HepG2 (cell line): ENCODE data around the gene NEDD4. TPM values are rescaled to one million over a fixed set of nuclear protein-coding genes. Genes with fewer than 3 reads are reported as not detected.
A peak's percentile ranks its signal among the peaks of the same experiment; 100 is the strongest.

ENCODE experiments used
- ATAC-seq: fragments of 200-7000 bp; cut with Tn5 transposase; 3 replicates; pipeline ENCODE4 v1.9.1; 2020; ENCODE audit warnings: mild to moderate bottlenecking, moderate library complexity
- BruUV-seq: library from RNA; stranded (reverse); fragments of 400-500 nt; replicated peaks from 2 replicates; lab custom pipeline; 2021; lab: Mats Ljungman, UMichigan
- CTCF ChIA-PET: fragments of 300-600 bp; formaldehyde crosslinking; extraction: SDS; loops from one replicate; lab custom pipeline; 2021; ENCODE audit warnings: low total read pairs, inconsistent platforms, low intra/inter-chr PET ratio; lab: Yijun Ruan, JAX
- POLR2A ChIA-PET: fragments of 350-600 bp; sonication (Branson Sonifier 250); formaldehyde crosslinking; loops from one replicate; lab custom pipeline; 2020; ENCODE audit warnings: antibody characterized with exemption, inconsistent platforms; lab: Yijun Ruan, JAX
- DNase-seq: peaks from one replicate; pipeline ENCODE4 v3.0.0-alpha.2; 2015; ENCODE audit warnings: low spot score
- FAIRE-seq: peaks from 3 replicates; lab custom pipeline; 2011; peaks lifted over from hg19 to GRCh38; lab: Jason Lieb, UNC
- H2AFZ ChIP-seq: one replicate; pipeline ENCODE4 v1.6.1; 2011; ENCODE audit warnings: low read length, inconsistent platforms
- H3K27ac ChIP-seq: fragments of 300-600 bp; 3 replicates; pipeline ENCODE4 v1.8.0; 2011; ENCODE audit warnings: mixed run types, mild to moderate bottlenecking, mixed read lengths, low read length, inconsistent platforms; ENCODE audit not compliant: insufficient read depth; ENCODE audit errors: extremely low read length
- H3K27me3 ChIP-seq, 2 experiments: fragments of 200-600 bp in 1 of 2; 2 replicates in 1 of 2; 3 replicates in 1 of 2; pipeline versions ENCODE4 v1.6.0 to v1.8.0; 2011; ENCODE audit warnings: low read length in 2 of 2, mild to moderate bottlenecking in 2 of 2, moderate library complexity in 2 of 2, inconsistent platforms in 1 of 2; ENCODE audit not compliant: insufficient read depth in 2 of 2, control insufficient read depth in 1 of 2
- H3K36me3 ChIP-seq, 2 experiments: fragments of 200-600 bp in 1 of 2; replicated peaks in 1 of 2; 2 replicates in 1 of 2; 3 replicates in 1 of 2; pipeline versions ENCODE4 v1.5.1 to v1.8.0; 2011; ENCODE audit warnings: low read length in 2 of 2, inconsistent platforms in 1 of 2; ENCODE audit not compliant: insufficient read depth in 2 of 2, control insufficient read depth in 1 of 2
- H3K4me1 ChIP-seq: 2 replicates; pipeline ENCODE4 v1.5.1; 2012; ENCODE audit warnings: low read length, inconsistent platforms; ENCODE audit not compliant: insufficient read depth
- H3K4me2 ChIP-seq: 2 replicates; pipeline ENCODE4 v1.6.0; 2011; ENCODE audit warnings: low read depth, low read length, inconsistent platforms
- H3K4me3 ChIP-seq, 3 experiments: fragments of 200-600 bp in 1 of 3; sonication (generic), shearing (Covaris generic) in 1 of 3; replicated peaks in 1 of 3; 2 replicates each; pipeline ENCODE4 v1.5.1; 2011 to 2016; ENCODE audit warnings: low read length in 3 of 3, inconsistent platforms in 2 of 3, low read depth in 2 of 3, mild to moderate bottlenecking in 2 of 3, control low read depth in 1 of 3, mixed read lengths in 1 of 3; ENCODE audit not compliant: insufficient read depth in 1 of 3
- H3K79me2 ChIP-seq: one replicate; pipeline ENCODE4 v1.6.1; 2011; ENCODE audit warnings: low read length, inconsistent platforms; ENCODE audit not compliant: insufficient read depth
- H3K9ac ChIP-seq: 2 replicates; pipeline ENCODE4 v1.6.0; 2011; ENCODE audit warnings: mild to moderate bottlenecking, low read depth, low read length, inconsistent platforms; ENCODE audit not compliant: insufficient read depth
- H3K9me3 ChIP-seq: 2 replicates; pipeline ENCODE4 v1.5.1; 2012; ENCODE audit warnings: mild to moderate bottlenecking, low read length
- H4K20me1 ChIP-seq: 2 replicates; pipeline ENCODE4 v1.6.0; 2011; ENCODE audit warnings: inconsistent platforms, mild to moderate bottlenecking, low read length, moderate library complexity; ENCODE audit not compliant: insufficient read depth
- CTCF ChIP-seq: sonication (generic); formaldehyde crosslinking; IDR thresholded peaks from 2 replicates; pipeline ENCODE4 v1.5.0; 2020; ENCODE audit warnings: mild to moderate bottlenecking, missing genetic modification reagents, moderate library complexity
- FOXA3 ChIP-seq: IDR thresholded peaks from 2 replicates; pipeline ENCODE4 v1.6.1; 2016; ENCODE audit warnings: missing genetic modification reagents, missing compliant biosample characterization
- GATAD1 ChIP-seq: IDR thresholded peaks from 2 replicates; pipeline ENCODE4 v1.6.1; 2016; ENCODE audit warnings: missing genetic modification reagents, missing compliant biosample characterization
- MED1 ChIP-seq: sonication (generic); formaldehyde crosslinking; IDR thresholded peaks from 2 replicates; pipeline ENCODE4 v1.4.0; 2020; ENCODE audit warnings: missing genetic modification reagents
- MTA3 ChIP-seq: sonication (generic); formaldehyde crosslinking; IDR thresholded peaks from 2 replicates; pipeline ENCODE4 v1.4.0; 2020; ENCODE audit warnings: missing genetic modification reagents
- SIX1 ChIP-seq: sonication (generic); formaldehyde crosslinking; IDR thresholded peaks from 2 replicates; pipeline ENCODE4 v1.4.0; 2020; ENCODE audit warnings: missing genetic modification reagents, borderline replicate concordance
- SMC3 ChIP-seq: IDR thresholded peaks from 2 replicates; pipeline ENCODE4 v1.6.1; 2011; ENCODE audit warnings: low read length, improper control_type of control experiment
- SPEN ChIP-seq: sonication (generic); formaldehyde crosslinking; IDR thresholded peaks from 2 replicates; pipeline ENCODE4 v1.5.1; 2020; ENCODE audit warnings: low read depth, mild to moderate bottlenecking, missing genetic modification reagents
- ZNF550 ChIP-seq: sonication (generic); formaldehyde crosslinking; IDR thresholded peaks from 2 replicates; pipeline ENCODE4 v1.4.0; 2020; ENCODE audit warnings: mild to moderate bottlenecking, missing genetic modification reagents, borderline replicate concordance
- WGBS: methylation state at CpG from one replicate; pipeline ENCODE4 v1.1.6; 2017; ENCODE audit warnings: low lambda C conversion rate; 5-methylcytosine and 5-hydroxymethylcytosine counted together
- in situ Hi-C: cut with HindIII; loops from 2 replicates; pipeline ENCODE4 v1.10.0; 2017; ENCODE audit warnings: low pct_unique_long_range_greater_than_20kb; ENCODE audit not compliant: extremely low pct_ligation_motif_present
- intact Hi-C: fragments of 100-400 bp; cut with micrococcal nuclease; formaldehyde crosslinking; loops from one replicate; pipeline ENCODE4 v1.10.0; 2022; ENCODE audit not compliant: unreplicated experiment
- polyA plus RNA-seq, 8 experiments: library from polyadenylated mRNA; depleted of rRNA in 3 of 8; stranded (reverse) in 7 of 8; unstranded in 1 of 8; fragments of >200 nt; fragmentation: Illumina TruSeq in 4 of 8; extraction: Trizol in 4 of 8; gene quantifications; 2 replicates each; pipeline versions ENCODE4 v1.2.1 to v1.2.3, GENCODE V29; 2011 to 2016; ENCODE audit warnings: low read depth in 4 of 8, missing spikeins in 1 of 8, mixed read lengths in 1 of 8; ENCODE audit not compliant: insufficient read depth in 1 of 8
- total RNA-seq, 5 experiments: library from RNA; depleted of rRNA; stranded (reverse); fragments of >200 nt; fragmentation: Illumina TruSeq; extraction: Trizol; gene quantifications; 2 replicates each; pipeline ENCODE4 v1.2.3, GENCODE V29; 2016; ENCODE audit warnings: low read depth in 1 of 5
- TF ChIP-seq, protein P1 (sequence below): IDR thresholded peaks from 2 replicates; pipeline ENCODE4 v1.4.0; 2020; ENCODE audit warnings: mild to moderate bottlenecking, missing genetic modification reagents
- TF ChIP-seq, protein P2 (sequence below): IDR thresholded peaks from 2 replicates; pipeline ENCODE4 v1.6.1; 2012; ENCODE audit warnings: low read depth, low read length, improper control_type of control experiment

The NEDD4 gene
- total and polyA plus RNA-seq, 2 of the 13 experiments (the other 11 are each of a cell fraction or from before 2014, with no cell fraction given), result 10.4 to 13.0 TPM

DNA sequence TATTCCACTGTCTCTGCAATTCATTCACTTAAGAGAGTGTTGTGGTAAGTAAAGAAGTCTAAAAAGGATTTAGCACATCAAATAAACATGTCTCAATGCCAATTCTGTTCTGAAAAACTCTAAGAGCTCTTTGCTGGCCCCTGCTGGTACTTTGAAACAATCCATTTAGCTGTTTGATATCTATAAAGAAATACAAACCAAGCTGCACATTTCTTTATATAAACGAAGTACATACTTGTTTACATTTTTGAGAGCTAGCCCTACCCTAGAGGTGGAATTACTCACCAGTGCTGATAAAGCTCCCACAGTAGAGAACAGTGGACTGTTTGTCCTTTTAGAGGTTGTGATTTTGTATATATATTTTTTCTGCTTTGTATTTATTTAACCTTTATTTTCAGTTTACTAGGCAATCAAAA, 75.5 kb downstream of the NEDD4 start:
- H3K36me3 ChIP-seq, result 0 out of 5 replicates have a peak, but pooled peaks cover 0 to 1% of the 10 kb centered on the region in 2 experiments
- FAIRE-seq, result no peak
- H3K4me1 ChIP-seq, result peaks cover 10% of the 10 kb centered on the region; the same call in 1 of the 2 replicates
- intact Hi-C loops, result loop anchor here (5.0 kb wide), 1 partner anchor 134 kb away; no protein-coding TSS in a partner anchor
- H4K20me1 ChIP-seq, result no peaks in the 10 kb centered on the region
- WGBS, result 0% methylated on average over 1 of the region's 1 CpG
- ATAC-seq, result peak; percentile 75
- no peaks in the 10 kb centered on the region for H3K79me2 ChIP-seq
- no peaks in the 10 kb centered on the region for H3K9me3 ChIP-seq
- ChIA-PET CTCF (interaction anchor here (0.8 kb wide), 1 partner anchor 135 kb away, joined by 3 read pairs; no protein-coding TSS in a partner anchor), POLR2A (interaction anchor here (0.7 kb wide), 1 partner anchor 35 kb away, joined by 4 read pairs; no protein-coding TSS in a partner anchor)
- no peak overlapping the region for H2AFZ ChIP-seq
- no peak overlapping the region for H3K9ac ChIP-seq
- H3K4me3 ChIP-seq, result no peak overlapping the region
- peak; percentile 58 for DNase-seq
- no peaks in the 10 kb centered on the region for H3K27me3 ChIP-seq
- BruUV-seq, result no TSS peak
- H3K27ac ChIP-seq, result no peak overlapping the region
- no peak for TF ChIP-seq MED1 (CRISPR knock-in tag)
- TF ChIP-seq CTCF, result 0 out of 2 replicates have a peak, but pooled peaks have one; percentile 33
- no peak for TF ChIP-seq SIX1 (CRISPR knock-in tag)
- TF ChIP-seq, protein P1, sequence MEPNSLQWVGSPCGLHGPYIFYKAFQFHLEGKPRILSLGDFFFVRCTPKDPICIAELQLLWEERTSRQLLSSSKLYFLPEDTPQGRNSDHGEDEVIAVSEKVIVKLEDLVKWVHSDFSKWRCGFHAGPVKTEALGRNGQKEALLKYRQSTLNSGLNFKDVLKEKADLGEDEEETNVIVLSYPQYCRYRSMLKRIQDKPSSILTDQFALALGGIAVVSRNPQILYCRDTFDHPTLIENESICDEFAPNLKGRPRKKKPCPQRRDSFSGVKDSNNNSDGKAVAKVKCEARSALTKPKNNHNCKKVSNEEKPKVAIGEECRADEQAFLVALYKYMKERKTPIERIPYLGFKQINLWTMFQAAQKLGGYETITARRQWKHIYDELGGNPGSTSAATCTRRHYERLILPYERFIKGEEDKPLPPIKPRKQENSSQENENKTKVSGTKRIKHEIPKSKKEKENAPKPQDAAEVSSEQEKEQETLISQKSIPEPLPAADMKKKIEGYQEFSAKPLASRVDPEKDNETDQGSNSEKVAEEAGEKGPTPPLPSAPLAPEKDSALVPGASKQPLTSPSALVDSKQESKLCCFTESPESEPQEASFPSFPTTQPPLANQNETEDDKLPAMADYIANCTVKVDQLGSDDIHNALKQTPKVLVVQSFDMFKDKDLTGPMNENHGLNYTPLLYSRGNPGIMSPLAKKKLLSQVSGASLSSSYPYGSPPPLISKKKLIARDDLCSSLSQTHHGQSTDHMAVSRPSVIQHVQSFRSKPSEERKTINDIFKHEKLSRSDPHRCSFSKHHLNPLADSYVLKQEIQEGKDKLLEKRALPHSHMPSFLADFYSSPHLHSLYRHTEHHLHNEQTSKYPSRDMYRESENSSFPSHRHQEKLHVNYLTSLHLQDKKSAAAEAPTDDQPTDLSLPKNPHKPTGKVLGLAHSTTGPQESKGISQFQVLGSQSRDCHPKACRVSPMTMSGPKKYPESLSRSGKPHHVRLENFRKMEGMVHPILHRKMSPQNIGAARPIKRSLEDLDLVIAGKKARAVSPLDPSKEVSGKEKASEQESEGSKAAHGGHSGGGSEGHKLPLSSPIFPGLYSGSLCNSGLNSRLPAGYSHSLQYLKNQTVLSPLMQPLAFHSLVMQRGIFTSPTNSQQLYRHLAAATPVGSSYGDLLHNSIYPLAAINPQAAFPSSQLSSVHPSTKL (CRISPR knock-in tag), result 0 out of 2 replicates have a peak, but pooled peaks have one; percentile 10
- peak; percentile 32; the same call in 1 of the 2 replicates for TF ChIP-seq FOXA3 (CRISPR knock-in tag)
- TF ChIP-seq SPEN (CRISPR knock-in tag), result no peak
- TF ChIP-seq, protein P2, sequence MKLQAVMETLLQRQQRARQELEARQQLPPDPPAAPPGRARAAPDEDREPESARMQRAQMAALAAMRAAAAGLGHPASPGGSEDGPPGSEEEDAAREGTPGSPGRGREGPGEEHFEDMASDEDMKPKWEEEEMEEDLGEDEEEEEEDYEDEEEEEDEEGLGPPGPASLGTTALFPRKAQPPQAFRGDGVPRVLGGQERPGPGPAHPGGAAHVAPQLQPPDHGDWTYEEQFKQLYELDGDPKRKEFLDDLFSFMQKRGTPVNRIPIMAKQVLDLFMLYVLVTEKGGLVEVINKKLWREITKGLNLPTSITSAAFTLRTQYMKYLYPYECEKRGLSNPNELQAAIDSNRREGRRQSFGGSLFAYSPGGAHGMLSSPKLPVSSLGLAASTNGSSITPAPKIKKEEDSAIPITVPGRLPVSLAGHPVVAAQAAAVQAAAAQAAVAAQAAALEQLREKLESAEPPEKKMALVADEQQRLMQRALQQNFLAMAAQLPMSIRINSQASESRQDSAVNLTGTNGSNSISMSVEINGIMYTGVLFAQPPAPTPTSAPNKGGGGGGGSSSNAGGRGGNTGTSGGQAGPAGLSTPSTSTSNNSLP, result peak; percentile 65; the same call in 1 of the 2 replicates
- TF ChIP-seq SMC3, result peak; percentile 14; the same call in 1 of the 2 replicates
- TF ChIP-seq ZNF550 (CRISPR knock-in tag), result no peak
- no peak for TF ChIP-seq MTA3 (CRISPR knock-in tag)
- no peak for TF ChIP-seq GATAD1
- TF ChIP-seq, all 625 proteins: peak for 5
- in situ Hi-C loops, result no loop called here
- no peak overlapping the region for H3K4me2 ChIP-seq
